Loucy (cell line): ENCODE data around the gene GALNT9.
"Not testable (repeated sequence)": the region's sequence is repeated elsewhere in the genome, so short reads cannot be mapped to it uniquely, and the experiment has no call there.

ENCODE experiments used
- H2AFZ ChIP-seq: fragments of 200-600 bp; sonication (generic); 2 replicates; pipeline ENCODE4 v1.6.0; 2016; ENCODE audit warnings: antibody characterized with exemption, mild to moderate bottlenecking, low read length, moderate library complexity
- H3F3A ChIP-seq: fragments of 200-600 bp; 2 replicates; pipeline ENCODE4 v1.6.0; 2016; ENCODE audit warnings: antibody characterized with exemption, low read depth, mild to moderate bottlenecking
- H3K27me3 ChIP-seq: fragments of 200-600 bp; sonication (generic); 2 replicates; pipeline ENCODE4 v1.6.1; 2014; ENCODE audit warnings: low read length, mild to moderate bottlenecking; ENCODE audit not compliant: insufficient read depth, poor library complexity, severe bottlenecking
- H3K36me3 ChIP-seq: fragments of 200-600 bp; sonication (generic); 2 replicates; pipeline ENCODE4 v1.6.1; 2016; ENCODE audit warnings: low read length; ENCODE audit not compliant: insufficient read depth
- H3K4me1 ChIP-seq: fragments of 200-600 bp; sonication (generic); 2 replicates; pipeline ENCODE4 v1.5.1; 2014; ENCODE audit warnings: low read length, mild to moderate bottlenecking; ENCODE audit not compliant: insufficient read depth, poor library complexity, severe bottlenecking
- H3K4me2 ChIP-seq: fragments of 200-600 bp; sonication (generic); 2 replicates; pipeline ENCODE4 v1.6.0; 2014; ENCODE audit warnings: antibody characterized with exemption, low read length, low read depth, mild to moderate bottlenecking; ENCODE audit not compliant: poor library complexity, severe bottlenecking
- H3K4me3 ChIP-seq: fragments of 200-600 bp; sonication (generic); 2 replicates; pipeline ENCODE4 v1.5.1; 2014; ENCODE audit warnings: low read length, mild to moderate bottlenecking, mixed read lengths; ENCODE audit not compliant: poor library complexity, severe bottlenecking
- H3K79me2 ChIP-seq: fragments of 200-600 bp; sonication (generic); 2 replicates; pipeline ENCODE4 v1.6.1; 2014; ENCODE audit warnings: low read length; ENCODE audit not compliant: insufficient read depth
- H3K9ac ChIP-seq: fragments of 200-600 bp; sonication (generic); 2 replicates; pipeline ENCODE4 v1.6.0; 2014; ENCODE audit warnings: mild to moderate bottlenecking, low read depth, low read length, moderate library complexity; ENCODE audit not compliant: poor library complexity, severe bottlenecking
- H3K9me2 ChIP-seq: fragments of 200-600 bp; sonication (generic); replicated peaks from 2 replicates; pipeline ENCODE4 v1.6.1; 2016; ENCODE audit warnings: low read depth, low read length, mixed read lengths
- H3K9me3 ChIP-seq: fragments of 200-600 bp; sonication (generic); 2 replicates; pipeline ENCODE4 v1.6.1; 2014; ENCODE audit warnings: mild to moderate bottlenecking, antibody characterized with exemption, low read length, low read depth; ENCODE audit not compliant: insufficient read depth
- H4K20me1 ChIP-seq: fragments of 200-600 bp; sonication (generic); 2 replicates; pipeline ENCODE4 v1.6.0; 2014; ENCODE audit warnings: antibody characterized with exemption, low read length, mild to moderate bottlenecking; ENCODE audit not compliant: insufficient read depth, poor library complexity, severe bottlenecking
- CTCF ChIP-seq: fragments of 200-600 bp; sonication (generic); conservative IDR thresholded peaks from 2 replicates; pipeline ENCODE4 v1.5.1; 2014; ENCODE audit warnings: mild to moderate bottlenecking, antibody characterized with exemption, low read length
- EZH2phosphoT487 ChIP-seq: fragments of 200-600 bp; IDR thresholded peaks from 2 replicates; pipeline ENCODE4 v1.6.1; 2018; ENCODE audit warnings: antibody characterized with exemption, mild to moderate bottlenecking, moderate library complexity, borderline replicate concordance

Gene GALNT9

GRCh38 chr12:132255642-132256041 lies 73.7 kb downstream of the GALNT9 start:
- no peaks in the 10 kb centered on the region for H4K20me1 ChIP-seq
- no peaks in the 10 kb centered on the region for H3K36me3 ChIP-seq
- H2AFZ ChIP-seq: no peak overlapping the region
- H3K4me1 ChIP-seq: peaks cover 14% of the 10 kb centered on the region
- H3K9me3 ChIP-seq: no peaks in the 10 kb centered on the region
- TF ChIP-seq CTCF (no peak), EZH2phosphoT487 (no peak)
- no peak overlapping the region for H3K4me2 ChIP-seq
- no peak overlapping the region for H3K9ac ChIP-seq
- H3K4me3 ChIP-seq: no peak overlapping the region
- H3K9me2 ChIP-seq: no peaks in the 10 kb centered on the region
- H3F3A ChIP-seq: no peaks in the 10 kb centered on the region
- no peaks in the 10 kb centered on the region for H3K27me3 ChIP-seq
- no peaks in the 10 kb centered on the region for H3K79me2 ChIP-seq

- no peak for TF ChIP-seq CTCF
- no peak for TF ChIP-seq EZH2phosphoT487
Observed at GRCh38 chr12:132253698-132254480, 75.5 kb downstream of the GALNT9 start.

DNA sequence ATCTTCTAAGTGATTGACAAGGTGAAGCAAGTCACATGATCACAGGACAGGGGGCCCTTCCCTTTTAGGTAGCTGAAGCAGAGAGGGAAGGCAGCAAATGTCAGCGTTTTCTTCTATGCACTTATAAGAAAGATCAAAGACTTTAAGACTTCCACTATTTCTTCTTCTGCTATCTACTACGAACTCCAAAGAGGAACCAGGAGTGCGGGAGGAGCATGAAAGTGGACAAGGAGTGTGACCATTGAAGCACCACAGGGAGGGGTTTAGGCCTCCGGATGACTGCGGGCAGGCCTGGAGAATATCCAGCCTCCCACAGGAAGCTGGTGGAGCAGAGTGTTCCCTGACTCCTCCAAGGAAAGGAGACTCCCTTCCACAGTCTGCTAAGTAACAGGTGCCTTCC lies 76.4 kb downstream of the GALNT9 start:
- not testable (repeated sequence) for H4K20me1 ChIP-seq, H3K4me3 ChIP-seq, H3K9me2 ChIP-seq, H3F3A ChIP-seq, H3K9me3 ChIP-seq, H3K36me3 ChIP-seq, H2AFZ ChIP-seq, H3K4me2 ChIP-seq, H3K27me3 ChIP-seq, H3K9ac ChIP-seq, H3K79me2 ChIP-seq
- peaks cover 13% of the 10 kb centered on the region for H3K4me1 ChIP-seq

More at GRCh38 chr12:132253698-132254480, 75.5 kb downstream of the GALNT9 start:
- peaks cover 6% of the 10 kb centered on the region for H3K4me1 ChIP-seq
- H3K27me3 ChIP-seq: no peaks in the 10 kb centered on the region
- H2AFZ ChIP-seq: no peak overlapping the region
- no peaks in the 10 kb centered on the region for H4K20me1 ChIP-seq
- H3F3A ChIP-seq: no peaks in the 10 kb centered on the region
- H3K79me2 ChIP-seq: no peaks in the 10 kb centered on the region
- no peak overlapping the region for H3K4me2 ChIP-seq
- no peaks in the 10 kb centered on the region for H3K36me3 ChIP-seq
- H3K9me3 ChIP-seq: no peaks in the 10 kb centered on the region
- no peak overlapping the region for H3K9ac ChIP-seq
- H3K4me3 ChIP-seq: no peak overlapping the region
- H3K9me2 ChIP-seq: no peaks in the 10 kb centered on the region
